K562 (cell line): Measurements from ENCODE around the gene CARM1. TPM values are rescaled to one million over a fixed set of nuclear protein-coding genes. Genes with fewer than 3 reads are reported as not detected.
A peak's percentile ranks its signal among the peaks of the same experiment; 100 is the strongest.

Source experiments
- ETV1 ChIP-seq: fragments of 450-650 bp; conservative IDR thresholded peaks from 2 replicates; pipeline ENCODE4 v1.6.1; 2016; ENCODE audit warnings: missing genetic modification characterization, control low read depth, low read depth, missing compliant biosample characterization
- MIER1 ChIP-seq: fragments of 450-650 bp; IDR thresholded peaks from 2 replicates; pipeline ENCODE4 v1.6.1; 2016; ENCODE audit warnings: antibody characterized with exemption, mild to moderate bottlenecking, low read depth
- PML ChIP-seq: IDR thresholded peaks from 2 replicates; pipeline ENCODE4 v1.6.1; 2012; ENCODE audit warnings: low read length, inconsistent platforms
- SIN3B ChIP-seq: fragments of 450-650 bp; IDR thresholded peaks from 2 replicates; pipeline ENCODE4 v1.6.1; 2017; ENCODE audit warnings: low read depth, mild to moderate bottlenecking, moderate library complexity
- STAT5B ChIP-seq: fragments of 250-450 bp; sonication (Bioruptor Pico); IDR thresholded peaks from 2 replicates; pipeline ENCODE4 v1.8.0; 2021; ENCODE audit warnings: mild to moderate bottlenecking, inconsistent platforms
- TARDBP ChIP-seq: fragments of 450-650 bp; IDR thresholded peaks from 2 replicates; pipeline ENCODE4 v1.6.1; 2016
- polyA plus RNA-seq, 8 experiments: library from polyadenylated mRNA; depleted of rRNA in 4 of 8; stranded (reverse) in 5 of 8; unstranded in 3 of 8; fragments of >200 nt; fragmentation: Nextera tagmentation in 2 of 8; fragmentation: Illumina TruSeq in 1 of 8; extraction: Ambion mirVana in 2 of 8; extraction: Trizol in 1 of 8; gene quantifications; 2 replicates each; pipeline versions ENCODE4 v1.2.1 to v1.2.3, GENCODE V29; 2011 to 2014; ENCODE audit warnings: inconsistent platforms in 1 of 8, missing spikeins in 1 of 8
- total RNA-seq, 7 experiments: library from RNA; depleted of rRNA in 6 of 7; stranded (reverse); fragments of >200 nt in 6 of 7; fragmentation: Illumina TruSeq in 2 of 7; extraction: Trizol in 2 of 7; gene quantifications; 2 replicates each; pipeline versions ENCODE4 v1.2.1 to v1.2.3, GENCODE V29; 2011 to 2021; ENCODE audit warnings: low replicate concordance in 1 of 7
- TF ChIP-seq, protein P1 (sequence below): sonication (generic); formaldehyde crosslinking; IDR thresholded peaks from 2 replicates; pipeline ENCODE4 v1.8.0; 2022; ENCODE audit warnings: mild to moderate bottlenecking, missing genetic modification reagents, borderline replicate concordance
- TF ChIP-seq, protein P2 (sequence below): fragments of 250-450 bp; sonication (Bioruptor Pico); IDR thresholded peaks from 2 replicates; pipeline ENCODE4 v1.4.0; 2020; ENCODE audit warnings: mild to moderate bottlenecking, moderate library complexity
- TF ChIP-seq, protein P3 (sequence below): fragments of 450-650 bp; IDR thresholded peaks from 2 replicates; pipeline ENCODE4 v1.7.0; 2016; ENCODE audit warnings: borderline replicate concordance
- TF ChIP-seq, protein P4 (sequence below), 2 experiments: fragments of 450-650 bp; IDR thresholded peaks; 2 replicates each; pipeline ENCODE4 v1.6.1; 2018; ENCODE audit warnings: mild to moderate bottlenecking in 2 of 2, low read depth in 1 of 2; ENCODE audit not compliant: partially characterized antibody in 2 of 2
- TF ChIP-seq, protein P5 (sequence below): fragments of 250-450 bp; sonication (Bioruptor Pico); IDR thresholded peaks from 2 replicates; pipeline ENCODE4 v1.8.0; 2021; ENCODE audit warnings: moderate library complexity, mild to moderate bottlenecking, inconsistent platforms

Gene CARM1
- total and polyA plus RNA-seq, 9 of the 15 experiments (the other 6 are each of a cell fraction or from before 2014, with no cell fraction given) = 0.36 to 86.0 (median 29.7) TPM

DNA sequence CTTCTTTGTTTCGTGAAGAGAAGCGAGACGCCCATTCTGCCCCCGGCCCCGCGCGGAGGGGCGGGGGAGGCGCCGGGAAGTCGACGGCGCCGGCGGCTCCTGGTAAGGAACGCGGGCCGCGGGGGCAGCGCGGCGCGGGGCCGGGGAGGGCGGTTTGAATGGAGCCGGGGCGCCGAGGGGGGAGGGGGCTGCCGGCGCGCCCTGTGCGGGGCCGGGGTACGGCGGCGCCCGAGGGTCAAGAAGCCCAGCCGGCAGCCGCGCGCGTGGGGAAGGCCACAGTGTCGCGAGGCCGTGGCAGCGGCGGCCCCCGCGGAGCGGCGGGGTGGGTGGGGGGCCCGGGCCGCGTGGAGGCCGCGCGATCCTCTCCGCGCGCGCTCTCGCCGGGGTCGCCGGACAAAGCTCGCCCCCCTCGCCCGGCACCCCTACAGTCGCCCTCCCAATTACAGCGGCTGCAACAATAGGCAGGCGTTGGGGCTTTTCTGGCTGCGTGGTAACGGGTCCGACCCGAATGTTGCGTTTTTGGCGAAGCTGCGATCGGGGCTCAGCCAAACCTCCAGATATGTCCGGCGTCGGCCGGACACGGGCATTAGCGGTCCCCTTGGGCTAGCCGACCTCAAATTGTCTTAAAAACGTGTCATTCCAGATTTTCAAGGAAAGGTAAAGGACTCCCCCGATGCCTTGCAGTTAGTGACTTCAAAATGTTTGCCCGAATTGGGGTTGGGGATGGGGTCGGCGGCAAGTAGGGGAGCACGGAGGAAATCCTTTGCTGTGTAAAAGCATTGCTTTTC is 89.9 kb downstream of the CARM1 start (continued):
- TF ChIP-seq TARDBP (no peak), MIER1 (no peak), PML (no peak), SIN3B (0 out of 2 replicates have a peak, but pooled peaks have one; percentile 29), STAT5B (CRISPR knock-in tag) (no peak), ETV1 (0 out of 2 replicates have a peak, but pooled peaks have one; percentile 18)
- TF ChIP-seq, protein P1, sequence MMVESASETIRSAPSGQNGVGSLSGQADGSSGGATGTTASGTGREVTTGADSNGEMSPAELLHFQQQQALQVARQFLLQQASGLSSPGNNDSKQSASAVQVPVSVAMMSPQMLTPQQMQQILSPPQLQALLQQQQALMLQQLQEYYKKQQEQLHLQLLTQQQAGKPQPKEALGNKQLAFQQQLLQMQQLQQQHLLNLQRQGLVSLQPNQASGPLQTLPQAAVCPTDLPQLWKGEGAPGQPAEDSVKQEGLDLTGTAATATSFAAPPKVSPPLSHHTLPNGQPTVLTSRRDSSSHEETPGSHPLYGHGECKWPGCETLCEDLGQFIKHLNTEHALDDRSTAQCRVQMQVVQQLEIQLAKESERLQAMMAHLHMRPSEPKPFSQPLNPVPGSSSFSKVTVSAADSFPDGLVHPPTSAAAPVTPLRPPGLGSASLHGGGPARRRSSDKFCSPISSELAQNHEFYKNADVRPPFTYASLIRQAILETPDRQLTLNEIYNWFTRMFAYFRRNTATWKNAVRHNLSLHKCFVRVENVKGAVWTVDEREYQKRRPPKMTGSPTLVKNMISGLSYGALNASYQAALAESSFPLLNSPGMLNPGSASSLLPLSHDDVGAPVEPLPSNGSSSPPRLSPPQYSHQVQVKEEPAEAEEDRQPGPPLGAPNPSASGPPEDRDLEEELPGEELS (CRISPR knock-in tag) = no peak
- TF ChIP-seq, protein P2, sequence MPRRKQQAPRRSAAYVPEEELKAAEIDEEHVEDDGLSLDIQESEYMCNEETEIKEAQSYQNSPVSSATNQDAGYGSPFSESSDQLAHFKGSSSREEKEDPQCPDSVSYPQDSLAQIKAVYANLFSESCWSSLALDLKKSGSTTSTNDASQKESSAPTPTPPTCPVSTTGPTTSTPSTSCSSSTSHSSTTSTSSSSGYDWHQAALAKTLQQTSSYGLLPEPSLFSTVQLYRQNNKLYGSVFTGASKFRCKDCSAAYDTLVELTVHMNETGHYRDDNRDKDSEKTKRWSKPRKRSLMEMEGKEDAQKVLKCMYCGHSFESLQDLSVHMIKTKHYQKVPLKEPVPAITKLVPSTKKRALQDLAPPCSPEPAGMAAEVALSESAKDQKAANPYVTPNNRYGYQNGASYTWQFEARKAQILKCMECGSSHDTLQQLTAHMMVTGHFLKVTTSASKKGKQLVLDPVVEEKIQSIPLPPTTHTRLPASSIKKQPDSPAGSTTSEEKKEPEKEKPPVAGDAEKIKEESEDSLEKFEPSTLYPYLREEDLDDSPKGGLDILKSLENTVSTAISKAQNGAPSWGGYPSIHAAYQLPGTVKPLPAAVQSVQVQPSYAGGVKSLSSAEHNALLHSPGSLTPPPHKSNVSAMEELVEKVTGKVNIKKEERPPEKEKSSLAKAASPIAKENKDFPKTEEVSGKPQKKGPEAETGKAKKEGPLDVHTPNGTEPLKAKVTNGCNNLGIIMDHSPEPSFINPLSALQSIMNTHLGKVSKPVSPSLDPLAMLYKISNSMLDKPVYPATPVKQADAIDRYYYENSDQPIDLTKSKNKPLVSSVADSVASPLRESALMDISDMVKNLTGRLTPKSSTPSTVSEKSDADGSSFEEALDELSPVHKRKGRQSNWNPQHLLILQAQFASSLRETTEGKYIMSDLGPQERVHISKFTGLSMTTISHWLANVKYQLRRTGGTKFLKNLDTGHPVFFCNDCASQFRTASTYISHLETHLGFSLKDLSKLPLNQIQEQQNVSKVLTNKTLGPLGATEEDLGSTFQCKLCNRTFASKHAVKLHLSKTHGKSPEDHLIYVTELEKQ (CRISPR knock-in tag) = no peak
- TF ChIP-seq, protein P3, sequence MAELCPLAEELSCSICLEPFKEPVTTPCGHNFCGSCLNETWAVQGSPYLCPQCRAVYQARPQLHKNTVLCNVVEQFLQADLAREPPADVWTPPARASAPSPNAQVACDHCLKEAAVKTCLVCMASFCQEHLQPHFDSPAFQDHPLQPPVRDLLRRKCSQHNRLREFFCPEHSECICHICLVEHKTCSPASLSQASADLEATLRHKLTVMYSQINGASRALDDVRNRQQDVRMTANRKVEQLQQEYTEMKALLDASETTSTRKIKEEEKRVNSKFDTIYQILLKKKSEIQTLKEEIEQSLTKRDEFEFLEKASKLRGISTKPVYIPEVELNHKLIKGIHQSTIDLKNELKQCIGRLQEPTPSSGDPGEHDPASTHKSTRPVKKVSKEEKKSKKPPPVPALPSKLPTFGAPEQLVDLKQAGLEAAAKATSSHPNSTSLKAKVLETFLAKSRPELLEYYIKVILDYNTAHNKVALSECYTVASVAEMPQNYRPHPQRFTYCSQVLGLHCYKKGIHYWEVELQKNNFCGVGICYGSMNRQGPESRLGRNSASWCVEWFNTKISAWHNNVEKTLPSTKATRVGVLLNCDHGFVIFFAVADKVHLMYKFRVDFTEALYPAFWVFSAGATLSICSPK = no peak
- TF ChIP-seq, protein P4, sequence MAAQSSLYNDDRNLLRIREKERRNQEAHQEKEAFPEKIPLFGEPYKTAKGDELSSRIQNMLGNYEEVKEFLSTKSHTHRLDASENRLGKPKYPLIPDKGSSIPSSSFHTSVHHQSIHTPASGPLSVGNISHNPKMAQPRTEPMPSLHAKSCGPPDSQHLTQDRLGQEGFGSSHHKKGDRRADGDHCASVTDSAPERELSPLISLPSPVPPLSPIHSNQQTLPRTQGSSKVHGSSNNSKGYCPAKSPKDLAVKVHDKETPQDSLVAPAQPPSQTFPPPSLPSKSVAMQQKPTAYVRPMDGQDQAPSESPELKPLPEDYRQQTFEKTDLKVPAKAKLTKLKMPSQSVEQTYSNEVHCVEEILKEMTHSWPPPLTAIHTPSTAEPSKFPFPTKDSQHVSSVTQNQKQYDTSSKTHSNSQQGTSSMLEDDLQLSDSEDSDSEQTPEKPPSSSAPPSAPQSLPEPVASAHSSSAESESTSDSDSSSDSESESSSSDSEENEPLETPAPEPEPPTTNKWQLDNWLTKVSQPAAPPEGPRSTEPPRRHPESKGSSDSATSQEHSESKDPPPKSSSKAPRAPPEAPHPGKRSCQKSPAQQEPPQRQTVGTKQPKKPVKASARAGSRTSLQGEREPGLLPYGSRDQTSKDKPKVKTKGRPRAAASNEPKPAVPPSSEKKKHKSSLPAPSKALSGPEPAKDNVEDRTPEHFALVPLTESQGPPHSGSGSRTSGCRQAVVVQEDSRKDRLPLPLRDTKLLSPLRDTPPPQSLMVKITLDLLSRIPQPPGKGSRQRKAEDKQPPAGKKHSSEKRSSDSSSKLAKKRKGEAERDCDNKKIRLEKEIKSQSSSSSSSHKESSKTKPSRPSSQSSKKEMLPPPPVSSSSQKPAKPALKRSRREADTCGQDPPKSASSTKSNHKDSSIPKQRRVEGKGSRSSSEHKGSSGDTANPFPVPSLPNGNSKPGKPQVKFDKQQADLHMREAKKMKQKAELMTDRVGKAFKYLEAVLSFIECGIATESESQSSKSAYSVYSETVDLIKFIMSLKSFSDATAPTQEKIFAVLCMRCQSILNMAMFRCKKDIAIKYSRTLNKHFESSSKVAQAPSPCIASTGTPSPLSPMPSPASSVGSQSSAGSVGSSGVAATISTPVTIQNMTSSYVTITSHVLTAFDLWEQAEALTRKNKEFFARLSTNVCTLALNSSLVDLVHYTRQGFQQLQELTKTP (IDR thresholded peaks at IDR 0.05; ENCODE audit: low read depth in 1 of 2, partially characterized antibody in 2 of 2) = no peak
- TF ChIP-seq, protein P5, sequence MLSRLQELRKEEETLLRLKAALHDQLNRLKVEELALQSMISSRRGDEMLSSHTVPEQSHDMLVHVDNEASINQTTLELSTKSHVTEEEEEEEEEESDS = no peak
